ENCODE results near the gene TLCD1. TPM values are rescaled to one million over a fixed set of nuclear protein-coding genes. Genes with fewer than 3 reads are reported as not detected.

Gene TLCD1
- total RNA-seq, 1 donor: not detected

GRCh38 chr17:28750178-28751047 lies 24.4 kb upstream of the TLCD1 start:
- H3K4me3 ChIP-seq (ENCODE audit: low read length): no peak overlapping the region
- H3K4me1 ChIP-seq (ENCODE audit: insufficient read depth, low read length): peaks cover 16% of the 10 kb centered on the region
- H3K27me3 ChIP-seq (ENCODE audit: insufficient read depth, low read length): no peaks in the 10 kb centered on the region
- no peaks in the 10 kb centered on the region for H3K9me3 ChIP-seq (ENCODE audit: low read depth, low read length)

- Histone ChIP-seq H3K9me3 (ENCODE audit: low read depth, low read length) (no peaks in the 10 kb centered on the region), H3K27me3 (ENCODE audit: insufficient read depth, low read length) (peaks cover 5% of the 10 kb centered on the region), H3K4me1 (ENCODE audit: insufficient read depth, low read length) (peaks cover 23% of the 10 kb centered on the region), H3K4me3 (ENCODE audit: low read length) (no peak overlapping the region)
Measured at GRCh38 chr17:28749516-28750177, 23.6 kb upstream of the TLCD1 start.

GRCh38 chr17:28748852-28749515 lies 23.0 kb upstream of the TLCD1 start:
- Histone ChIP-seq H3K4me1 (ENCODE audit: insufficient read depth, low read length) (peaks cover 27% of the 10 kb centered on the region), H3K9me3 (ENCODE audit: low read depth, low read length) (no peaks in the 10 kb centered on the region), H3K4me3 (ENCODE audit: low read length) (no peak overlapping the region), H3K27me3 (ENCODE audit: insufficient read depth, low read length) (peaks cover 9% of the 10 kb centered on the region)

GRCh38 chr17:28747801-28748750 lies 22.0 kb upstream of the TLCD1 start:
- Histone ChIP-seq H3K4me3 (ENCODE audit: low read length) (no peak overlapping the region), H3K27me3 (ENCODE audit: insufficient read depth, low read length) (peaks cover 9% of the 10 kb centered on the region), H3K9me3 (ENCODE audit: low read depth, low read length) (no peaks in the 10 kb centered on the region), H3K4me1 (ENCODE audit: insufficient read depth, low read length) (peaks cover 33% of the 10 kb centered on the region)

GRCh38 chr17:28747051-28747691 lies 21.1 kb upstream of the TLCD1 start:
- Histone ChIP-seq H3K4me3 (ENCODE audit: low read length) (no peak overlapping the region), H3K4me1 (ENCODE audit: insufficient read depth, low read length) (peaks cover 43% of the 10 kb centered on the region), H3K27me3 (ENCODE audit: insufficient read depth, low read length) (peaks cover 9% of the 10 kb centered on the region), H3K9me3 (ENCODE audit: low read depth, low read length) (no peaks in the 10 kb centered on the region)

GRCh38 chr17:28746611-28747050 lies 20.6 kb upstream of the TLCD1 start:
- Histone ChIP-seq H3K4me3 (ENCODE audit: low read length) (no peak overlapping the region), H3K9me3 (ENCODE audit: low read depth, low read length) (no peaks in the 10 kb centered on the region), H3K4me1 (ENCODE audit: insufficient read depth, low read length) (peaks cover 48% of the 10 kb centered on the region), H3K27me3 (ENCODE audit: insufficient read depth, low read length) (peaks cover 9% of the 10 kb centered on the region)

- Histone ChIP-seq H3K9me3 (ENCODE audit: low read depth, low read length) (no peaks in the 10 kb centered on the region), H3K4me1 (ENCODE audit: insufficient read depth, low read length) (peaks cover 55% of the 10 kb centered on the region), H3K27me3 (ENCODE audit: insufficient read depth, low read length) (peaks cover 9% of the 10 kb centered on the region), H3K4me3 (ENCODE audit: low read length) (no peak overlapping the region)
Measured at GRCh38 chr17:28745786-28746411, 19.9 kb upstream of the TLCD1 start.

GRCh38 chr17:28744972-28745785 lies 19.1 kb upstream of the TLCD1 start:
- Histone ChIP-seq H3K4me1 (ENCODE audit: insufficient read depth, low read length) (peaks cover 62% of the 10 kb centered on the region), H3K27me3 (ENCODE audit: insufficient read depth, low read length) (peaks cover 9% of the 10 kb centered on the region), H3K4me3 (ENCODE audit: low read length) (peak overlapping the region; percentile 52), H3K9me3 (ENCODE audit: low read depth, low read length) (no peaks in the 10 kb centered on the region)

- H3K4me1 ChIP-seq (ENCODE audit: insufficient read depth, low read length): peaks cover 62% of the 10 kb centered on the region
Measured at GRCh38 chr17:28744104-28744971, 18.3 kb upstream of the TLCD1 start.

GRCh38 chr17:28743243-28744103 lies 17.4 kb upstream of the TLCD1 start, which contains the start of gene TRAF4:
Gene TRAF4 (plus strand): TSS chr17:28744011. CDS start chr17:28744113, 102 bp downstream.
- Histone ChIP-seq H3K27me3 (ENCODE audit: insufficient read depth, low read length) (peaks cover 9% of the 10 kb centered on the region), H3K4me1 (ENCODE audit: insufficient read depth, low read length) (peaks cover 71% of the 10 kb centered on the region), H3K9me3 (ENCODE audit: low read depth, low read length) (no peaks in the 10 kb centered on the region), H3K4me3 (ENCODE audit: low read length) (peak within 1 kb of the TSS; percentile 52)

More at GRCh38 chr17:28744104-28744971, 18.3 kb upstream of the TLCD1 start:
- H3K9me3 ChIP-seq (ENCODE audit: low read depth, low read length): no peaks in the 10 kb centered on the region
- peaks cover 9% of the 10 kb centered on the region for H3K27me3 ChIP-seq (ENCODE audit: insufficient read depth, low read length)
- peak overlapping the region; percentile 52 for H3K4me3 ChIP-seq (ENCODE audit: low read length)

All from mononuclear cell (primary cell).